Stimulated activated CD8-positive, alpha-beta memory T cell treated with anti-CD3 and anti-CD28 coated beads, Interleukin-4, amount 100 ng/mL, for 1 hour (primary cell): ENCODE results near the gene BANF2.
"Not testable (repeated sequence)": the region's sequence is repeated elsewhere in the genome, so short reads cannot be mapped to it uniquely, and the experiment has no call there.

Experiments
- DNase-seq, 2 donors: peaks; one replicate each; pipeline ENCODE4 v3.0.0-alpha.2; 2020; ENCODE audit warnings: low read depth in 2 of 2, low spot score in 1 of 2

Gene BANF2

DNA sequence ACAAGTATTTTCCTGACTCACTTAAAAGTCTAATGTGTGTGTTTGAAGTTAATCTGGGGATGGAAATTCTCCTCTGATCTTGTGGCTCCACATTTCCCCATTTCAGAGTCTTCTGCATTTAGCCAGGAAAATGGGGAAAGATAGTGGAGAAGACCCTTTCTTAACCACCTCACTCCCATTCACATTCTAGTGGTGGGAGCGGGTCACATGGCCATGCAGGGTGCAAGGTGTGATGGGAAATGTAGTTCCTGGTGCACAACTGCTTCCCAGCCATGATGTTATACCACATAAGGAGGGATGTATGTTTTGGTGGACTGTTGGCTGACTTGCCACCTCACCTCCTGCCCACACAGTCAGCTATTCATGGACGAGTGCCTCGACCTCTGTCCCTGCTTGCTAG, 61.8 kb downstream of the BANF2 start:
- no peak for DNase-seq

DNA sequence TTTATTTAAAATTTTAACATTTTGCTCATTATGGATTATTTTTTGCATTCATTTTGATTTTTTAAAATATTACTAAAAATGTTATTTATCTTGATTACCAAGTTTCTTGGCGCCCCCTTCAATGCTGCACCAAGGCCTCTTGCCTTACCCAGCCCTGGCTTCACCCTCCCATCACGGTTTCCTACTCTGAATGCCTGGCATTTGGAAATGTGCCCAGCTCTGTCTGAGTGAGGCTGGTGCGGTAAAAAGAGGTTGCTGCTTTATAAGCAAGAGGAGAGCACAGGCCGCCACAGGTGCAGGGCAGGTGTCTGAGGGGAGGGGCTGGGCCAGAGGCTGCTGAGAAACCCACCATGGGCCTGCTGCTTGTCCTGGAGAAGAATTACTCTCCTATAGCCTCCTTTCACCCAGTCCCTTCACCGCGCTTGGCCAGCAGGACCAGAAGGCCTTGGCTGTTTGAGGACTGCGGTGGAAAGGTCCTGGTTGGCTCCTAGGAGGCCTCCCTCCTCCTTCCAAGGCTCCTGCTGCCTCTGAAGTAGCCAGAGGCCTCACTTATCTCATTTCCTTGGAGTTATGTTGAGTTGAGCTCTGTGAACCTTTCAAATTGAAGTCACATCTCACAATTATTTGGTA, 62.6 kb downstream of the BANF2 start:
- DNase-seq = no peak

- no peak for DNase-seq
Observed at GRCh38 chr20:17762873-17763557, 63.2 kb downstream of the BANF2 start.

GRCh38 chr20:17765017-17765416, 65.3 kb downstream of the BANF2 start:
- no peak for DNase-seq

DNA sequence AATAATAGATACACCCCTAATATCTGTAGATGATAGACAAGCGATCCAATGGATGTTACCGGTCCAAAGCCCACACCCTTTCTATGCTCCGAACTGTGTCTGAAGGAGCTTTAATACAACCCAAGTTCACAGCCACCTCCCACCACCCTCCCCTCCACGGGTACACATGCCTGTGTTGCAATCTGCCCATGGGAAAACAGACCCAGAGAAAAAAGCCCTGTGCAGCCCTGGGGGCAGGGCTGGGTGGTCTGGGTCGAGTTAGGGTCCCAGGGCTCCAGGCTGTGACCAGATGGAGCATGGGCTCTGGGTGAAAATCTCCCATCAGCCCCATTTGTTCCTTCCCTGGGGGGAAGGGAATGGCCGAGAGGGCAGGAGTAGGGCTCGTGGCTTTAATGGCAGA, 65.8 kb downstream of the BANF2 start:
- no peak for DNase-seq

DNA sequence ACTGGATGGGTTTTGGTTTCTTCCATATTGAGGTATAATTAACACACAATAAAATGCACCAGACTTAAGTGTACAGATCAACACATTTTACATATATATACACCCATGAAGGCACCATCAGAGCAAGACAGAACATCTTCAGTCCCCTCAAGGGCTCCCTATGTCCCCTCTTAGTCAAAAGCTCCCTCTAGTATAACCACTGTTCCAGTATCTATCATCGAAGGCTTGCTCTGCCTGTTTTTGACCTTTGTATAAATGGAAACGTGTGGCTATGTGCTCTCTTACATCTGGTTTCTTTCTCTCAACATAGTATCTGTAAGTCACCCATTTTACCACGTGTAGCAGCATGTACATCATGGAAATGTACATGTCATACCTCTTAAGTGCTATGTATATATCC, 66.5 kb downstream of the BANF2 start:
- no peak for DNase-seq

GRCh38 chr20:17767624-17768023, 67.9 kb downstream of the BANF2 start:
- DNase-seq = no peak

GRCh38 chr20:17768271-17768670, 68.5 kb downstream of the BANF2 start:
- DNase-seq = no peak

- DNase-seq = not testable (repeated sequence)
Observed at GRCh38 chr20:17769716-17770115, 70.0 kb downstream of the BANF2 start.

DNA sequence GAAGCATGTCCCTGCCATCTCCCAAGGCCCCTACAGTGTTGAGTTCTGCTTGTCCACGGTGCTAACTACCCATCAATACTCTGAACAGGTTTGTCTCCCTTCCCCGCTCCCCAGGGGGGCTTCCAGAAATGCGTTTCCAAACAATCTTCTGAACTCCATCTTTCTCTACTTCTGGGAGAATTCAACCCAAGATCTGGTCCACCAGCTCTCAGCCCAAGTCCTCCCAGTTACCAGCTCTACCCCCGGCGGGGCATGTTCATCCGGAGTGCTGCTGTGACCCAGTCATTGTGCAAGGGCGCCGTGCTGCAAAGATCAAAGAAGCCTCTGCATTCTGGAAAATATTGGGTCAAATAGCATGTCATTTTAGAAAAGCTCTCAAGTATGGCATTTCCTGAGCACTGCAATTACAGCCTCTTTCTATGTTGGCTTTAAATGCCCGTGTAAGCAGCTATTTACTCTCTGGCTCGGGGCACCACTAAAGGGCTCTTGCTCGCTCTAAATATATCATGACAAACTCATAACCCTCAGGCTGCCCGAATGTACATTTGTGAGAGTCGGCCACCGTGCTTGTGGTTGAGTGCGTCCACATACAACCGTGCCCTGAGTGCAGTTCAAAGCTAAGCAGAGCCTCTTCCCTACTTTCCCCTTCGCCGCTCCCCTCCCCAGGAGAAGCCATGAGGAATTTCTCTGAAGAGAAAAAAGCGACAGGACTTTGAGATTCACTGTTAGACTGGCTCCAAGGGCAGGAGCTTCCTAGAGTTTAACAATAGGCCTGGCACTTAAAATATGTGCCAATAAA, 71.6 kb downstream of the BANF2 start:
- no peak for DNase-seq

- no peak for DNase-seq
Observed at GRCh38 chr20:17772005-17772343, 72.2 kb downstream of the BANF2 start.

DNA sequence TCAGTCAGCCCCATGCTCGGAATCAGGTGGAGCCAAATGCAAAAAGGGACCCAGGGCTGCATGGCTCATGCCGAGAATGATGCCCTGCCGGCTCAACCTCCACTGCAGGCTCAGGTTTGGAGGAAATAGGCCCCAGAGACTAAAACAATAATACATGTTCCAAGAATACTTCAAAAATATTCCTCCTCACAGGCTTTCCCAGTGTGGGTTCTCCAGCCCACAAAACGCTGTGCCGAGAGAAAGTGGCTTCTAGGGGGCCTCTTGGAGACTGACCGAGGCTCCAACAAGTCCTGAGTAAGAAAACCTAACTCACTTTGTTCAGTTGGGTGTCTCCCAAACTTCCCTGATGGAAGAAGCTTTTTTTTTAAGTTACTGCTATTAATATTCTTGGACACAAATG, 73.9 kb downstream of the BANF2 start:
- no peak for DNase-seq

GRCh38 chr20:17775600-17775999, 75.8 kb downstream of the BANF2 start:
- no peak for DNase-seq

GRCh38 chr20:17776551-17776950, 76.8 kb downstream of the BANF2 start:
- no peak for DNase-seq

DNA sequence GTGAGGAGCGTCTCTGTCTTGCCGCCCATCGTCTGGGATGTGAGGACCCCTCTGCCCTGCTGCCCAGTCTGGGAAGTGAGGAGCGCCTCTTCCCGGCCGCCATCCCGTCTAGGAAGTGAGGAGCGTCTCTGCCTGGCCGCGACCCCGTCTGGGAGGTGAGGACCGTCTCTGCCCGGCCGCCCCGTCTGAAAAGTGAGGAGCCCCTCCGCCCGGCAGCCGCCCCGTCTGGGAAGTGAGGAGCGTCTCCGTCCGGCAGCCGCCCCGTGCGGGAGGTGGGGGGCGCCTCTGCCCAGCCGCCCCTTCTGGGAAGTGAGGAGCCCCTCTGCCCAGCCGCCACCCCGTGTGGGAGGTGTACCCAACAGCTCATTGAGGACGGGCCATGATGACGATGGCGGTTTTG, 79.2 kb downstream of the BANF2 start:
- not testable (repeated sequence) for DNase-seq

GRCh38 chr20:17782768-17783167, 83.0 kb downstream of the BANF2 start:
- DNase-seq = no peak

DNA sequence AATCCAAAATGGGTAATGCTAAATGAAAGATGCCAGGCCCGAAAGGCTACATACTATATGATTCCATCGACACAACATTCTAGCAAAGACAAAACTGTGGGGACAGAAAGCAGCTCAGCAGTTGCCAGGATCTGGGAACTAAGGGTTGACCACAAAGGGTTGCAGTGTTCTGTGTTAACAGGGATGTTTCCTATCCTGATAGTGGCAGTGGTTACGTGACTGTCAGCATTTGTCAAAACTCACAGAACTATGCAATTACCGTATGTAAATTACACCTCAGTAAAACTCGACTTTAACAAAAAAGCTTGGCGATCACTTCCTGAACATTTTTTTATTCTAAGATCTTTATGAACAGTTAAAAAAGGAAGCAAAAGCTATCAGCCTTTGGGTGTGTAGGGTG, 83.9 kb downstream of the BANF2 start:
- DNase-seq = no peak

- DNase-seq = no peak
Observed at GRCh38 chr20:17785007-17785406, 85.2 kb downstream of the BANF2 start.
